Thoracic aorta (tissue), 2 donors: ENCODE results near the gene NPIPB2. TPM values are rescaled to one million over a fixed set of nuclear protein-coding genes. Genes with fewer than 3 reads are reported as not detected.
"Not testable (repeated sequence)": the region's sequence is repeated elsewhere in the genome, so short reads cannot be mapped to it uniquely, and the experiment has no call there.

Source experiments
- ATAC-seq: fragments of 150-250 bp; one replicate; pipeline ENCODE4 v1.8.0; 2017; ENCODE audit warnings: low read depth; ENCODE audit not compliant: insufficient number of reproducible peaks, low FRiP score
- DNase-seq: peaks from one replicate; pipeline ENCODE4 v3.0.0-alpha.2; 2020; ENCODE audit warnings: low spot score
- H3K27ac ChIP-seq, 2 donors: fragments of 200-600 bp; sonication (generic); 1 replicate in 1 of 2; 2 replicates in 1 of 2; pipeline ENCODE4 v1.5.1; 2016; ENCODE audit warnings: mild to moderate bottlenecking in 2 of 2, moderate library complexity in 2 of 2
- H3K27me3 ChIP-seq: fragments of 200-600 bp; sonication (generic); replicated peaks from 2 replicates; pipeline ENCODE4 v1.6.0; 2016; ENCODE audit warnings: mild to moderate bottlenecking; ENCODE audit not compliant: insufficient read depth
- H3K36me3 ChIP-seq: fragments of 200-600 bp; sonication (generic); one replicate; pipeline ENCODE4 v1.5.1; 2016
- H3K4me1 ChIP-seq, 2 donors: fragments of 200-600 bp; sonication (generic); 1 replicate in 1 of 2; 2 replicates in 1 of 2; pipeline versions ENCODE4 v1.5.1 to v1.6.0; 2016; ENCODE audit warnings: low read depth in 2 of 2, mild to moderate bottlenecking in 1 of 2; ENCODE audit not compliant: control insufficient read depth in 1 of 2
- H3K4me3 ChIP-seq: fragments of 200-600 bp; sonication (generic); 2 replicates; pipeline ENCODE4 v1.5.1; 2016; ENCODE audit warnings: mild to moderate bottlenecking
- H3K9me3 ChIP-seq: fragments of 200-600 bp; sonication (generic); 2 replicates; pipeline ENCODE4 v1.5.1; 2016
- CTCF ChIP-seq: fragments of 200-600 bp; sonication (generic); IDR thresholded peaks from one replicate; pipeline ENCODE4 v1.5.1; 2019; ENCODE audit warnings: antibody characterized with exemption
- total RNA-seq, 2 donors: library from RNA; depleted of rRNA; stranded (reverse); fragments of >200 nt; gene quantifications; one replicate each; pipeline versions ENCODE4 v1.1.0 to v1.2.3, GENCODE V29; 2016

Gene NPIPB2
- total RNA-seq = 10 to 100 TPM in 1 of 2 donors, 1 to 10 TPM in 1; 9.9 to 18.5 TPM

- H3K4me3 ChIP-seq, DNase-seq, H3K27me3 ChIP-seq, H3K9me3 ChIP-seq, H3K4me1 ChIP-seq, ATAC-seq, H3K27ac ChIP-seq, H3K36me3 ChIP-seq: not testable (repeated sequence)
Measured at GRCh38 chr16:11941945-11942344, at the start of gene NPIPB2. Gene NPIPB2 (minus strand): TSS chr16:11942045. CDS start chr16:11942045, 0 bp downstream.

GRCh38 chr16:11990702-11991390, 49.0 kb upstream of the NPIPB2 start:
- H3K27me3 ChIP-seq = no peaks in the 10 kb centered on the region
- no peaks in the 10 kb centered on the region for H3K9me3 ChIP-seq
- H3K4me1 ChIP-seq = peaks cover 4 to 13% of the 10 kb centered on the region in 2 donors
- TF ChIP-seq CTCF = no peak
- H3K36me3 ChIP-seq = no peaks in the 10 kb centered on the region
- DNase-seq = no peak
- no peak overlapping the region for H3K27ac ChIP-seq
- no peak for ATAC-seq
- H3K4me3 ChIP-seq = no peak overlapping the region

- H3K36me3 ChIP-seq = no peaks in the 10 kb centered on the region
- no peaks in the 10 kb centered on the region for H3K9me3 ChIP-seq
- ATAC-seq = no peak
- H3K4me3 ChIP-seq = no peak overlapping the region
- no peak for TF ChIP-seq CTCF
- no peak overlapping the region for H3K27ac ChIP-seq
- DNase-seq = no peak
- no peaks in the 10 kb centered on the region for H3K27me3 ChIP-seq
- peaks cover 4 to 13% of the 10 kb centered on the region in 2 donors for H3K4me1 ChIP-seq
Measured at GRCh38 chr16:11988258-11988978, 46.6 kb upstream of the NPIPB2 start.

- Histone ChIP-seq H3K27me3 (no peaks in the 10 kb centered on the region), H3K27ac (no peak overlapping the region), H3K36me3 (no peaks in the 10 kb centered on the region), H3K4me3 (no peak overlapping the region), H3K9me3 (no peaks in the 10 kb centered on the region), H3K4me1 (peaks cover 0 to 13% of the 10 kb centered on the region in 2 donors)
- no peak for TF ChIP-seq CTCF
- no peak for DNase-seq
- ATAC-seq = no peak
Measured at GRCh38 chr16:11986521-11987057, 44.7 kb upstream of the NPIPB2 start.

- DNase-seq = no peak
- ATAC-seq = no peak
- Histone ChIP-seq H3K9me3 (no peaks in the 10 kb centered on the region), H3K27me3 (no peaks in the 10 kb centered on the region), H3K4me1 (peaks cover 0 to 13% of the 10 kb centered on the region in 2 donors), H3K36me3 (no peaks in the 10 kb centered on the region), H3K27ac (no peak overlapping the region), H3K4me3 (no peak overlapping the region)
- no peak for TF ChIP-seq CTCF
Measured at GRCh38 chr16:11985250-11985649, 43.4 kb upstream of the NPIPB2 start.
